Transverse colon (tissue), 4 donors: ENCODE results near the gene SUGCT. TPM values are rescaled to one million over a fixed set of nuclear protein-coding genes. Genes with fewer than 3 reads are reported as not detected.
"Not testable (repeated sequence)": the region's sequence is repeated elsewhere in the genome, so short reads cannot be mapped to it uniquely, and the experiment has no call there.

Source experiments
- DNase-seq: peaks from one replicate; pipeline ENCODE4 v3.0.0-alpha.2; 2019
- H3K27ac ChIP-seq, 4 donors: fragments of 200-600 bp; sonication (generic); 2 replicates each; pipeline ENCODE4 v1.5.1; 2016 to 2018; ENCODE audit warnings: inconsistent platforms in 4 of 4
- H3K27me3 ChIP-seq: fragments of 200-600 bp; sonication (generic); 2 replicates; pipeline ENCODE4 v1.5.1; 2017; ENCODE audit warnings: inconsistent platforms
- H3K36me3 ChIP-seq, 4 donors: fragments of 200-600 bp; sonication (generic); 2 replicates each; pipeline ENCODE4 v1.5.1; 2017 to 2019; ENCODE audit warnings: inconsistent platforms in 4 of 4
- H3K4me1 ChIP-seq, 4 donors: fragments of 200-600 bp; sonication (generic); 2 replicates each; pipeline ENCODE4 v1.5.1; 2017 to 2020; ENCODE audit warnings: inconsistent platforms in 4 of 4
- H3K4me3 ChIP-seq, 4 donors: fragments of 200-600 bp; sonication (generic); 1 replicate in 1 of 4; 2 replicates in 3 of 4; pipeline versions ENCODE4 v1.5.1 to v1.6.1; 2017 to 2019; ENCODE audit warnings: inconsistent platforms in 4 of 4
- H3K9me3 ChIP-seq, 2 donors: fragments of 200-600 bp; sonication (generic); 2 replicates each; pipeline ENCODE4 v1.5.1; 2017 to 2019; ENCODE audit warnings: inconsistent platforms in 2 of 2
- CTCF ChIP-seq, 5 experiments: fragments of 200-600 bp in 3 of 5; fragments of 450-650 bp in 2 of 5; sonication (generic) in 3 of 5; IDR thresholded peaks; 1 replicate in 2 of 5; 2 replicates in 3 of 5; pipeline ENCODE4 v1.5.1; 2016 to 2017; ENCODE audit warnings: antibody characterized with exemption in 5 of 5, inconsistent platforms in 3 of 5, mild to moderate bottlenecking in 2 of 5, moderate library complexity in 1 of 5
- EP300 ChIP-seq: sonication (generic); formaldehyde crosslinking; IDR thresholded peaks from one replicate; pipeline ENCODE4 v1.6.1; 2017; ENCODE audit warnings: antibody characterized with exemption, low read depth
- POLR2A ChIP-seq: fragments of 450-650 bp; IDR thresholded peaks from one replicate; pipeline ENCODE4 v1.6.1; 2016; ENCODE audit warnings: antibody characterized with exemption, mild to moderate bottlenecking, moderate library complexity
- POLR2AphosphoS5 ChIP-seq, 3 donors: sonication (generic); formaldehyde crosslinking; IDR thresholded peaks; one replicate each; pipeline ENCODE4 v1.6.1; 2016; ENCODE audit warnings: antibody characterized with exemption in 3 of 3
- WGBS, 2 donors: methylation state at CpG; one replicate each; pipeline ENCODE4 v1.1.5; 2018; ENCODE audit warnings: low coverage in 1 of 2; 5-methylcytosine and 5-hydroxymethylcytosine counted together
- in situ Hi-C, 4 donors: fragments of 200-750 bp; cut with MboI; loops; one replicate each; pipeline versions ENCODE4 v1.15.0 to v1.15.1; 2017; ENCODE audit warnings: low sequenced_read_pairs in 3 of 4, low pct_ligation_motif_present in 1 of 4, low pct_unique_long_range_greater_than_20kb in 1 of 4
- intact Hi-C: fragments of 100-400 bp; cut with DNase I; formaldehyde crosslinking; loops from one replicate; pipeline ENCODE4 v1.15.1; 2023; ENCODE audit warnings: low total_unique reads
- total RNA-seq, 4 donors: library from RNA; depleted of rRNA; stranded (reverse); fragments of >200 nt; gene quantifications; one replicate each; pipeline ENCODE4 v1.1.0, GENCODE V29; 2016

The SUGCT gene
- total RNA-seq, 4 donors from 2014 or later, result 2.6 to 44.5 (median 15.9) TPM

GRCh38 chr7:40595832-40596231 lies 461.0 kb downstream of the SUGCT start:
- H3K4me3 ChIP-seq, result no peak overlapping the region
- H3K9me3 ChIP-seq, result no peaks in the 10 kb centered on the region
- no peaks in the 10 kb centered on the region for H3K27me3 ChIP-seq
- no peak overlapping the region for H3K27ac ChIP-seq
- no peak for DNase-seq
- 41 to 82% methylated on average over 2 of the region's 2 CpGs for WGBS, 2 donors
- no peak for TF ChIP-seq POLR2AphosphoS5 (IDR thresholded peaks at IDR 0.05)
- TF ChIP-seq EP300, result no peak
- no peak for TF ChIP-seq CTCF (IDR thresholded peaks at IDR 0.05)
- TF ChIP-seq POLR2A, result no peak
- no peaks in the 10 kb centered on the region for H3K36me3 ChIP-seq
- H3K4me1 ChIP-seq, result no peaks in the 10 kb centered on the region
- intact Hi-C loops (no loop called here), in situ Hi-C loops (no loop called here)

GRCh38 chr7:40597517-40597916 lies 462.7 kb downstream of the SUGCT start:
- Histone ChIP-seq H3K36me3 (no peaks in the 10 kb centered on the region), H3K4me3 (no peak overlapping the region), H3K27me3 (no peaks in the 10 kb centered on the region), H3K9me3 (no peaks in the 10 kb centered on the region), H3K27ac (no peak overlapping the region), H3K4me1 (no peaks in the 10 kb centered on the region)
- in situ Hi-C loops, result no loop called here
- intact Hi-C loops, result no loop called here
- no peak for TF ChIP-seq EP300
- TF ChIP-seq CTCF (IDR thresholded peaks at IDR 0.05), result no peak
- TF ChIP-seq POLR2A, result no peak
- TF ChIP-seq POLR2AphosphoS5 (IDR thresholded peaks at IDR 0.05), result no peak
- DNase-seq, result no peak

GRCh38 chr7:40598915-40599314 lies 464.1 kb downstream of the SUGCT start:
- no peak for TF ChIP-seq CTCF (IDR thresholded peaks at IDR 0.05)
- no peak for TF ChIP-seq POLR2A
- no peak for TF ChIP-seq EP300
- TF ChIP-seq POLR2AphosphoS5 (IDR thresholded peaks at IDR 0.05), result no peak
- Histone ChIP-seq H3K36me3 (no peaks in the 10 kb centered on the region), H3K4me1 (no peaks in the 10 kb centered on the region), H3K27ac (no peak overlapping the region), H3K9me3 (no peaks in the 10 kb centered on the region), H3K27me3 (no peaks in the 10 kb centered on the region), H3K4me3 (no peak overlapping the region)
- WGBS, 2 donors, result 75 to 86% methylated on average over 4 to 7 of the region's 7 CpGs
- in situ Hi-C loops, result no loop called here
- DNase-seq, result no peak
- intact Hi-C loops, result no loop called here

GRCh38 chr7:40599836-40600235 lies 465.0 kb downstream of the SUGCT start:
- in situ Hi-C loops, result loop anchor here in 1 of 4 donors (25.0 kb wide), 1 partner anchor 263 kb away; no protein-coding TSS in a partner anchor
- no peaks in the 10 kb centered on the region for H3K27me3 ChIP-seq
- no peaks in the 10 kb centered on the region for H3K4me1 ChIP-seq
- H3K27ac ChIP-seq, result no peak overlapping the region
- intact Hi-C loops, result no loop called here
- H3K9me3 ChIP-seq, result no peaks in the 10 kb centered on the region
- no peaks in the 10 kb centered on the region for H3K36me3 ChIP-seq
- TF ChIP-seq POLR2AphosphoS5 (IDR thresholded peaks at IDR 0.05) (no peak), EP300 (no peak), CTCF (IDR thresholded peaks at IDR 0.05) (no peak), POLR2A (no peak)
- no peak overlapping the region for H3K4me3 ChIP-seq
- no peak for DNase-seq
- WGBS, 2 donors, result 60 to 81% methylated on average over 2 to 5 of the region's 5 CpGs

- DNase-seq, H3K27ac ChIP-seq, H3K36me3 ChIP-seq, H3K4me3 ChIP-seq, intact Hi-C loops, H3K9me3 ChIP-seq, H3K4me1 ChIP-seq, H3K27me3 ChIP-seq: not testable (repeated sequence)
- in situ Hi-C loops, result loop anchor here in 1 of 4 donors (25.0 kb wide), 1 partner anchor 265 kb away; no protein-coding TSS in a partner anchor
- WGBS, 2 donors, result 40 to 83% methylated on average over 1 to 2 of the region's 2 CpGs
These were observed 467.5 kb downstream of the SUGCT start for GRCh38 chr7:40602351-40602750.
